Fibroblast of skin of right quadriceps (primary cell): Measurements from ENCODE around the gene OR6B2.
"Not testable (repeated sequence)": the region's sequence is repeated elsewhere in the genome, so short reads cannot be mapped to it uniquely, and the experiment has no call there.

Experiments used
- DNase-seq: peaks from one replicate; pipeline ENCODE4 v3.0.0-alpha.2; 2013

Gene OR6B2

DNA sequence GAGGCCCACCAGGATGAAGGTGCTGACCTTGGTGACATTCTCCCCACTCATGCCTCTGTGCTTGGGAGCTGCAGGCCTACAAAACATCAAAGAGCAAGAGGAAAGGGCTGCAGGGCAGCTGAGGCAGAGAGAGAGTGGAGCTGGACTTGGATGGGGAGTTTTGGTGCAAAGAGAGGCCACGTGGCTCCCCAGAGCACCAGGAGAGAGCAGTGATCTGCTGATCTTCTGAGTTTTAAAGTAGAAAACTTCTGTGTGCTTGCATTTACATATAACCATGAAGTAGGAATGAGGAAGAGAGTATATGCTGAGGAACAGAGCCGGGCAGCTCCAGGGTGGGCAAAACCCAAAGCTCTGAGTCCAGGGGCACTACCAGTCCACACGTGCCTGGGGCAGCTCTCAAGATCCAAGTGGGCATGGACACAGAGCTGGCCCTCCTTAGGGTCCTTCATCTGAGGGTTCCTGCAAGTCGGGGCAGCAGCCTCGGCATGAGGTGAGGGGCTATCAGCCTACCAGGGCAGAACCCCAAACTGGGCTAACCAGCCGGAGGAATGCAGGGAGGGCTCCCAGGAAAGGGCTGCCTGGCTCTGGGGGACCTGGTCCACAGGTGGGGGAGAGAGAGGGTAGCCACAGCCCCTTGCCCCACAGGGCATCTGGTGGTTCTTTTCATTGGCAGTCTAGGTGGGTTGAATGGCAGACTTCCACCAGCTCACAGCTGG, at the start of gene OR6B2:
OR6B2 (minus strand) TSS at position 51 of the 716 bp plus-strand sequence; CDS start at position 51, 0 bp downstream.
- DNase-seq, result no peak

GRCh38 chr2:240078631-240079030, 48.4 kb upstream of the OR6B2 start:
- DNase-seq, result no peak

GRCh38 chr2:240077442-240077841, 47.2 kb upstream of the OR6B2 start:
- no peak for DNase-seq

GRCh38 chr2:240074545-240074944, 44.3 kb upstream of the OR6B2 start:
- DNase-seq, result no peak

DNA sequence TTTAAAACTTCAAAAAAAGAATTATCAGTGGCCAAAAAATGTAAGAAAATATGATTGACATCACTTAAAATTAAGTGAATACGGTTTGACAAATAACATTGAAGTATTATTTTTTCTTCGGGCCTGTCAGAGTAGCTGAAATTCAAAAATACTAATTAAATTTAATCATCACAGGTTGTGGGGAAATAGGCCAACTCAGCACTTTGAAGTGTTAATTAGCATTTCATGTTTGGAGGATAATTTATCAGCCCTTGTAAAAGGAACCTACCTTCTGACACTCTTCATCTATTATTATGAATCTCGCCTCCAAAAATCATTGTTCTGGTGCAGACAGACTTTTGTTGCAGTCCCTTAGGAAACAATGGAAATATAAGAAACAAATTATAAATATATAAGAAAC, 40.7 kb upstream of the OR6B2 start:
- no peak for DNase-seq

DNA sequence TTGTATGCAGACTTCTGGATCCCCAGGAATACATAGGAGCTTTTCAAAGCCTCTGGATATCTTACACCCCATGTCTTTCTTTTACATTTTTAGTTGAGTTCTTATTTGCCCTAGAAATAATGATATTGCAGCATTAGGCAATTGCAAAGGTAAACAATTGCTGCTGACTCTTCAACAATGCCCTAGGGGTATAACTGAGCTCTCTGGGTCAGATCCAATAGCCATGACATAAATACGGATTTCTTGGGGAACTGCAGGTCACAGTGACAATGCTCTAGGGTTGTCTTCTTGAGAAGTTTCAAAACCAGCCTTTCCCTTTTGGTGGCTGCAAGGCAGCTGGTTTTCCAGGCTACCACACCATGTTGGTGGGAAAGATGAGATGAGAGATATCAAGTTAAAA, 39.6 kb upstream of the OR6B2 start:
- no peak for DNase-seq

DNA sequence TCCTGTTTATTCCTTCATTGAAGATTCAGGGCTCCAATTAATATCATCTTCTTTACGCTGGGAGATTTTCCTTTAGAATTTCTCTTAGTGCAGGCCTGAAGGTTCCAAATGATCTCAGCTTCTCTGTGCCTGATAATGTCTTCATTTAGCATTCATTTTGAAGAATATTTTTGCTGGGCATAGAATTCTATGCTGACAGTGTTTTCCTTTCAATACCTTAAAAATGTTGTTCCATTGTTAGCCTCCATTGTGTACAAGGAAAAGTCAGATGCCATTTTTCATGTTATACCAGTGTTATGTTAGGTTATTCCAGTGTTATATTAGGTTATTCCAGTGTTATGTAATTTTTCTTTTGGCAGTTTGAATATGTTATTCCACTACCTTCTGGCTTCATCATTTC, 38.0 kb upstream of the OR6B2 start:
- DNase-seq, result no peak

DNA sequence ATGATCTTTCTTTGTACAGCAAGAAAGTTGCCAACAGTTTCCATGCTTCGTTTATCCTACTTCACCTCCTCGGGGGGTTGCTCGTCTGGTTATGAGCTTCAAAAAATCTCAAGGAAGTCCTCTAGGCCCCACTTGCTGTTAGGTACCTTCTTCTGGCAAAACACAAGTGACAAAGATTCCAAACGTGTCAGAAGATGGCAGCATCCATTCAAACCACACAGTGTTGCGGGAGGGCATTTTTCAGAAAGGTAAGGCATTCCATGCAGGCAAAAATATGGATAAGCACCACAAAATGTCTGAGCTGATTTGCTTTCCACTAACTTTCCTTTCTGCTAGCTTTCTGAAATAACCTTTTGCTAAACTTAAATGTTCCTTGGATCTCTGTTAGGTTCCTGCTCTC, 36.3 kb upstream of the OR6B2 start:
- DNase-seq, result no peak

GRCh38 chr2:240064898-240065297, 34.7 kb upstream of the OR6B2 start:
- DNase-seq, result no peak

DNA sequence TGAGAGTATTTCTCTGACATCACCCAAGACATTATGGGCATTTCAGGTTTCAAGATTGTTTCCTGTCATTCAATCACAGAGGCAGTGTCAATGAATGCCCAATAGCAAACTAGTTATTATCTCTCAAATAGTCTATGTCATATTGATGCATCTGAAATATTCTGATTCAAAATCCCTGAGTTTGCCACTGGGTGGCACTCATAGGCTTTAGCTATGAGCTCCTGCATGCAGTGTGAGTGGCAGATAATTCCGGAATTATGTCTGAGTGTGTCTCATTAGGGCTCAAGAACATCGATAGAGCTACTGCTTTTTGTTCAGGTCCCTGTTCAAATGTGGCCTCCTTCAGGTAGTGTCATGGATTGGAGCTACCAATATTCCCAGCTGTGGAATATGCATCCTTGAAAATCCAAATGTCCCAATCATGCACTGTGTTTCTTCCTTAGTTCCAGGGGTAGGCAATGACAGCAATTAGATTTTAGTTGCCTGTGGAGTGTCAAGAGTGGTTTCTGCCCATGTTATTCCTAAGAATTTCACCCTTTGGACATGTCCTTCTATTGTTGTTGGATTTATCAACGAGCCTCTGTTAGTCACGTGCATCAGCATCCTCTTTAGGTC, 30.9 kb upstream of the OR6B2 start:
- DNase-seq, result peak; percentile 41

- DNase-seq, result no peak
These were observed 26.4 kb upstream of the OR6B2 start for GRCh38 chr2:240056678-240057077.

GRCh38 chr2:240055177-240055917, 25.1 kb upstream of the OR6B2 start:
- no peak for DNase-seq

DNA sequence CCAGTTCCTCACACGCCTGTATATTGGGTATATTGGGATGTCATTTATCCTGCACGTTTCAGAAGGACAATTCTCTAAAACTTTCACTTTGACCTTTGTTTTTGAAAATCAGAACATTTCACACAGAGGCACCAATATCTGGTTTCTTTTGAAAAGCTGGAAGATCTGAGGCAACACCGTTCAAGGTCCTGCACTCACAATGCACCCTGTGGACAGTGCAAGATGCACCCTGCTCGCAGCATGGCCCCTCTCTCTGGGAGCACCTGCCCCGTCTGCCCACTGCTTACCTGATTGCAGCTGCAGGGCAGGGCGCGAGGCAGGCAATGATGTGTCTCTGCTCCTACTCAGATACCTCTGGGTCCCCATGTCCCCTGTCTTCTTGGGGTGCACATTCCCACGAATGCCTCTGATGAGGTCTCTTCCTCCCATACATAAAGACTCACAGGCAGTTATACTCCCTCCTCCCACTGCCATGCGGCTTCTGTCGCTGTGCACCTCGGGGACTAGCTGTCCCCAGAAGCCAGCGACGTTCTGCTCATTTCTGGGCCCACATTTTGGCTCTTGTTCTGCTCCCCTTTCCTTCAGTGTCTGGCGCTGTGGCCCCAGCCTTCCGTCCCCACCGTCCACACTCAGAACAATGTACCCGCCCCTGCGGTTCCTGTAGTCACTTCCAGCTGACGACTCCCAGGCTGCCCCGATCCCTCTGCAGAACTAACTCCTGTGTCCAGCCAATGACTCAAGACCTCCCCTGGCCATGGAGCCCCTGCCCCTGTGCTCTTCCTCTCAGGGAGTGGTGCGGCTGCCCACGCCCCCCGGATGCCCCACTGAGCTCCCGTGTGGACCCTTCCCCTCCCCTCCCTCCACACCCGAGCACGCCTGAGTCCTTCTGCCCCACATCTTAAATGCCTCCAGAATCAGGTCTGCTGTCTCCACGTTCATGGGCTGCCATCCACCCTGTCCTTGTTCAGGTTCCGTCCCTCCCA, 23.2 kb upstream of the OR6B2 start, which contains the start of gene OR6B3:
OR6B3 (minus strand) TSS at position 349 of the 983 bp plus-strand sequence.
- no peak for DNase-seq

DNA sequence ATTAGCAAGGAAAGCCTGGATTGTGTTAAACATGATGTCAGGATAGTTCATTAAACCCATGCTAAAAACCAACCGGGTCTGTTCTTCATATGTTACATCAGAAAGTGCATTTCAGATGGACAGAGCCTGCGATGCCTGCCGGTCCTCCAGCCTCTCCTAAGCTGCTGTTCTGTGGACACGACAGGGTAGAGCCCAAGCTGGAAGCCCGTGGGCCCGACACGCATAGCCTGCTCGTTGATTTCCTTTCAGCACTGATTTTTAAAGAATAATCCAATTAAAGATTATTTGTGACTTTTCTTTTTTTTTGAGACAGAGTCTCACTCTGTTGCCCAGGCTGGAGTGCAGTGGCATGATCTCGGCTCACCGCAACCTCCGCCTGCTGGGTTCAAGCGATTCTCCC, 22.3 kb upstream of the OR6B2 start:
- no peak for DNase-seq

- DNase-seq, result no peak
These were observed 21.5 kb upstream of the OR6B2 start for GRCh38 chr2:240051697-240052096.

GRCh38 chr2:240050278-240050677, 20.0 kb upstream of the OR6B2 start:
- no peak for DNase-seq

DNA sequence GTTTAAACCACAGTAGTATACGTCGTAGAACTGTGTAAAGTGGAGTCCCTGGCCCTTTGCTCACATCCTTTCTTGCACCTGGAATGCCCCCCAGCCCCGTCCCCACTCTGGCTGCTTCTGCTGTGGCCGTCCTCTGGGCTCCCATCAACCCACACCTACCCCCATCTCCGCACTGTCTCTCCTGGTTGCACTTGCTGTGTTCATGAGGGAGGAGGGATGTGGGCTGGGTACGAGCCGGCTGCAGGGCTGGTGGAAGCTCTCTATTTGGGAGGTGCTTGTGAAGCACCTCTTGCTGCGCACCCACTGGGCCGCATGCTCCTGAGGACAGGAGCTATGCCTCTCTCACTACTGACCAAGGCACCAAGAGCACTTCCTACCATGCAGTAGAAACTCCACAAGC, 18.0 kb upstream of the OR6B2 start:
- no peak for DNase-seq

DNA sequence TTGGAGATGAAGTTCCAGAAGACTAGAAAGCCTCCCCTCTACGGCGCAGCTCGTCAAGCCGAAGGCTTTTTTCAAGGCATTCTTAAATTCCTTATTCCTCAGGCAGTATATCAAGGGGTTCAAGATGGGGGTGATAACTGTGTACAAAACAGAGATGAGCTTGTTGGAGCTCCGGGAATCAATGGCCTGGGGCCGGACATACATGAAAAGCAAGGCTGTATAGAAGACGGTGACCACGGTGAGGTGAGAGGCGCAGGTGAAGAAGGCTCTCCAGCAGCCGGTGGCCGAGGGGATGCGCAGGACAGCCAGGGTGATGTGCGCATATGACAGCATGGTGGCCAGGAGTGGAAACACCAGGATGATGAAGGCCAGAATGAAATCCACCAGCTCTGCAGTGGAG, 14.9 kb upstream of the OR6B2 start:
- DNase-seq, result no peak

- DNase-seq, result not testable (repeated sequence)
These were observed 13.9 kb upstream of the OR6B2 start for GRCh38 chr2:240044096-240044495.

DNA sequence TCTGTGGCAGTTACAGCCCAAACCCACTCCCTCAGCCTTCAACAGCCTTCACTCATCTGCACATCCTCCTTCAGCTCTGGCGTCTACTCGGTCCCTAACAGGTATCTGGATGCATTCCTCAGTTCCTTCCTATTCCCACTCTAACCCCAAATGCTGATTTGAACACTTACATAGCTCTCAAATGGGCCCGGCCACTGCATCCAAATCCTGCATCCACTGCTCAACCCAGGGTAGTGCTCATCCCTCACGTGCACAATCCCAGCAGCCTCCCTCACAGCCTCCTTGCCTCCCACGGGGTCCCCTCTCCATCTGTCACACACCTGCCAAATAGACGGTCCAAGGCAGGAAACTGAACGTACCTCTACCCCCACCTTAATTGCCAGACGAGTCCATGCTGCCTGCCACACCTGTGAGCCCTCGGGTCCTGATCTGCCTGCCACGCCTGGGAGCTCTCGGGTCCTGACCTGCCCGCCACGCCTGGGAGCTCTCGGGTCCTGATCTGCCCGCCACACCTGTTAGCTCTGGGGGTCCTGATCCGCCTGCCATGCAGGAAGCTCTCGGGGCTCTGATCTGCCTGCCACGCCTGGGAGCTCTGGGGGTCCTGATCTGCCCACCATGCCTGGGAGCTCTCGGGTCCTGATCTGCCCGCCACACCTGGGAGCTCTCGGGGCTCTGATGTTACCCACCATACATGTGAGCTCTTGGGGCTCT, 13.2 kb upstream of the OR6B2 start:
- no peak for DNase-seq

GRCh38 chr2:240042740-240043139, 12.5 kb upstream of the OR6B2 start:
- DNase-seq, result no peak

GRCh38 chr2:240041363-240041762, 11.1 kb upstream of the OR6B2 start:
- no peak for DNase-seq
